ENCODE data around the gene LRRC8B.

DNA sequence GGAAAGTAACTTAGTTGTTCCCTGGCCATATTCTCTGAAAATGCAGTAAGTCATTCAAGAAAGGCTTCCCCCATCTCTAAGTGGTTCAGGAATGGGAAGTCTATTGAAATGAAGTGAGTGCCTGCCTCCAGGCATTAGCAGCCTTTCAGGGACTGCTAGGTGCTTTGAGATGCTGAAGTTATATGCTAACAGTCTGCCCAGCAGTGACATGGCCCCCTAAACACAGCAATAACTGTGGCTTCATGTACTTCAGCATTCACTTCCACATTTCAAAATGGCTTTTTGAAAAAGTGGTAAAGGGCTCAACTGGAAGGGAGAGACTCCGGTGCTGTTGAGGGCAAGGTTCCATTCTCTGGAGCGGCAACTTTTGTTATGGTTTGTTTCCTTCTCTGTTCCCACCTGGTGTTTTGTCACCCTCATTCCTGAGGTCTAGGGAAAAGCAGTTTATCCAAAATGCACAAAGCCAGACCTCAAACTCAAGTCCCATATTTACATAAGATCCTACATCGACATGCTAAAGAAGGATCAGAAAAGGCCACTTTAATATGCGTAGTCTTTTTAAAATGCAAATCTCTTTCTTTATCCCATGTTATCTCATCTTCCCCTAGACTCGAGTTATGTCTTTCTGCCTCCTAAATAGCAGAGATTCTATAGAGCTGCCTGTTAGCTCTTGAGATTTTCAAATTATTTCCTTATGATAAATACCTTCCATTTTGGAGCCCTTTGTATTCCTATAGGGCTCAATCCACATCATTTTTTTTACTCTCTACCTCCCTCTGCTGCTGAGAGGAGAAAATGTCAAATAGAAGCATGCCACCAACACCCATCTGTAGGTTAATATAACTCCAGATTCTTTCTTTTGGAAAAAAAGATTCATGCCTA, 74.1 kb downstream of the LRRC8B start:
- TF ChIP-seq, protein P1, sequence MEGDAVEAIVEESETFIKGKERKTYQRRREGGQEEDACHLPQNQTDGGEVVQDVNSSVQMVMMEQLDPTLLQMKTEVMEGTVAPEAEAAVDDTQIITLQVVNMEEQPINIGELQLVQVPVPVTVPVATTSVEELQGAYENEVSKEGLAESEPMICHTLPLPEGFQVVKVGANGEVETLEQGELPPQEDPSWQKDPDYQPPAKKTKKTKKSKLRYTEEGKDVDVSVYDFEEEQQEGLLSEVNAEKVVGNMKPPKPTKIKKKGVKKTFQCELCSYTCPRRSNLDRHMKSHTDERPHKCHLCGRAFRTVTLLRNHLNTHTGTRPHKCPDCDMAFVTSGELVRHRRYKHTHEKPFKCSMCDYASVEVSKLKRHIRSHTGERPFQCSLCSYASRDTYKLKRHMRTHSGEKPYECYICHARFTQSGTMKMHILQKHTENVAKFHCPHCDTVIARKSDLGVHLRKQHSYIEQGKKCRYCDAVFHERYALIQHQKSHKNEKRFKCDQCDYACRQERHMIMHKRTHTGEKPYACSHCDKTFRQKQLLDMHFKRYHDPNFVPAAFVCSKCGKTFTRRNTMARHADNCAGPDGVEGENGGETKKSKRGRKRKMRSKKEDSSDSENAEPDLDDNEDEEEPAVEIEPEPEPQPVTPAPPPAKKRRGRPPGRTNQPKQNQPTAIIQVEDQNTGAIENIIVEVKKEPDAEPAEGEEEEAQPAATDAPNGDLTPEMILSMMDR (IDR thresholded peaks at IDR 0.05; ENCODE audit: insufficient read depth, low read depth, low read length): peak; percentile 63
- no peak for TF ChIP-seq EZH2 (IDR thresholded peaks at IDR 0.05; ENCODE audit: insufficient read depth, low read length)

Data from astrocyte (in vitro differentiated cells and primary cell).